Activated CD4-positive, alpha-beta T cell treated with anti-CD3 and anti-CD28 coated beads, Interleukin-2, Interleukin-6, amounts not matched to agents 100 ng/mL and 50 ng/mL, durations not matched to agents 16 hours and 8 hours (primary cell): ENCODE results near the gene MED16.
"Not testable (repeated sequence)": the region's sequence is repeated elsewhere in the genome, so short reads cannot be mapped to it uniquely, and the experiment has no call there.

Experiments
- DNase-seq: peaks from one replicate; pipeline ENCODE4 v3.0.0-alpha.2; 2020

Gene MED16

GRCh38 chr19:850221-850978 lies 42.6 kb downstream of the MED16 start:
- no peak for DNase-seq

GRCh38 chr19:849195-849594 lies 43.8 kb downstream of the MED16 start:
- DNase-seq, result not testable (repeated sequence)

- no peak for DNase-seq
Observed at GRCh38 chr19:848386-848921, 44.5 kb downstream of the MED16 start.

GRCh38 chr19:845707-846521 lies 47.1 kb downstream of the MED16 start:
- DNase-seq, result no peak

- no peak for DNase-seq
Observed at GRCh38 chr19:844546-844971, 48.4 kb downstream of the MED16 start.

- no peak for DNase-seq
Observed at GRCh38 chr19:843836-844545, 49.0 kb downstream of the MED16 start.

- no peak for DNase-seq
Observed at GRCh38 chr19:843180-843835, 49.7 kb downstream of the MED16 start.

- DNase-seq, result not testable (repeated sequence)
Observed at GRCh38 chr19:842802-843179, 50.2 kb downstream of the MED16 start.

GRCh38 chr19:840519-841206 lies 52.3 kb downstream of the MED16 start, which contains the start of gene PRTN3:
Gene PRTN3, plus strand, starts transcription at chr19:840999. Its CDS starts 10 bp downstream, at chr19:841009.
- DNase-seq, result no peak

GRCh38 chr19:835210-835810 lies 57.7 kb downstream of the MED16 start:
- DNase-seq, result no peak

- no peak for DNase-seq
Observed at GRCh38 chr19:834216-834615, 58.8 kb downstream of the MED16 start.

- no peak for DNase-seq
Observed at GRCh38 chr19:831407-832369, 61.3 kb downstream of the MED16 start.

- DNase-seq, result no peak
Observed at GRCh38 chr19:829129-829758, 63.7 kb downstream of the MED16 start.

- no peak for DNase-seq
Observed at GRCh38 chr19:827710-828321, 65.2 kb downstream of the MED16 start, which contains the start of gene AZU1. Gene AZU1, plus strand, starts transcription at chr19:827837. Its CDS starts 10 bp downstream, at chr19:827847.

- DNase-seq, result no peak
Observed at GRCh38 chr19:827314-827709, 65.7 kb downstream of the MED16 start.

GRCh38 chr19:825897-826644 lies 66.9 kb downstream of the MED16 start:
- DNase-seq, result no peak

GRCh38 chr19:824885-825284 lies 68.1 kb downstream of the MED16 start:
- no peak for DNase-seq

- no peak for DNase-seq
Observed at GRCh38 chr19:823565-824121, 69.3 kb downstream of the MED16 start.
